K562 (cell line): ENCODE measurements around the gene TEX13B.

Source experiments
- HNRNPLL ChIP-seq: fragments of 200-400 bp; formaldehyde crosslinking; IDR thresholded peaks from 2 replicates; pipeline ENCODE4 v1.6.1; 2017; ENCODE audit warnings: low read length, low read depth, mild to moderate bottlenecking; ENCODE audit not compliant: poor library complexity, severe bottlenecking
- MED1 ChIP-seq: sonication (generic); formaldehyde crosslinking; IDR thresholded peaks from 2 replicates; pipeline ENCODE4 v1.8.1; 2023; ENCODE audit warnings: missing genetic modification reagents, borderline replicate concordance
- RAD21 ChIP-seq, 2 experiments: fragments of 250-450 bp in 1 of 2; fragments of 450-650 bp in 1 of 2; sonication (Bioruptor Pico) in 1 of 2; formaldehyde crosslinking in 1 of 2; IDR thresholded peaks in 1 of 2; conservative IDR thresholded peaks in 1 of 2; 2 replicates each; pipeline versions ENCODE4 v1.4.0 to v1.8.0; 2020 to 2022; ENCODE audit warnings: mild to moderate bottlenecking in 2 of 2, moderate library complexity in 1 of 2
- RCOR1 ChIP-seq, 2 experiments: IDR thresholded peaks; 2 replicates each; pipeline ENCODE4 v1.6.1; 2012; ENCODE audit warnings: low read depth in 2 of 2, low read length in 2 of 2, borderline replicate concordance in 1 of 2, improper control_type of control experiment in 1 of 2
- SREBF1 ChIP-seq: fragments of 150-350 bp; IDR thresholded peaks from 2 replicates; pipeline ENCODE4 v1.6.1; 2014; ENCODE audit warnings: antibody characterized with exemption, low read depth, low read length, borderline replicate concordance
- U2AF2 ChIP-seq: fragments of 200-400 bp; formaldehyde crosslinking; optimal IDR thresholded peaks from 2 replicates; pipeline ENCODE3; 2017; ENCODE audit warnings: low read depth, mild to moderate bottlenecking, low read length
- ZBTB40 ChIP-seq, 2 experiments: fragments of 450-650 bp in 1 of 2; sonication (generic) in 1 of 2; formaldehyde crosslinking in 1 of 2; IDR thresholded peaks; 2 replicates each; pipeline versions ENCODE4 v1.7.1 to v1.9.0; 2016 to 2022; ENCODE audit warnings: inconsistent platforms in 1 of 2, mild to moderate bottlenecking in 1 of 2, missing genetic modification reagents in 1 of 2
- ZNF311 ChIP-seq: fragments of 250-450 bp; sonication (Bioruptor Pico); IDR thresholded peaks from 2 replicates; pipeline ENCODE4 v1.4.0; 2020; ENCODE audit warnings: mild to moderate bottlenecking, moderate library complexity
- TF ChIP-seq, protein P1 (sequence below), 3 experiments: IDR thresholded peaks in 2 of 3; conservative IDR thresholded peaks in 1 of 3; 2 replicates each; pipeline ENCODE4 v1.5.1; 2011 to 2012; ENCODE audit warnings: low read length in 3 of 3, mild to moderate bottlenecking in 3 of 3, control low read depth in 2 of 3, improper control_type of control experiment in 1 of 3, inconsistent platforms in 1 of 3, low read depth in 1 of 3, mixed read lengths in 1 of 3, moderate library complexity in 1 of 3; ENCODE audit not compliant: insufficient read depth in 2 of 3
- TF ChIP-seq, protein P2 (sequence below): sonication (generic); formaldehyde crosslinking; IDR thresholded peaks from 2 replicates; pipeline ENCODE4 v1.8.1; 2023; ENCODE audit warnings: mild to moderate bottlenecking, missing genetic modification reagents

GRCh38 chrX:107935200-107935599 is 47.0 kb downstream of the TEX13B start:
- TF ChIP-seq ZBTB40 (IDR thresholded peaks at IDR 0.05), result no peak
- no peak for TF ChIP-seq ZBTB40 (CRISPR knock-in tag; IDR thresholded peaks at IDR 0.05)
- no peak for TF ChIP-seq SREBF1
- TF ChIP-seq U2AF2, result no peak
- TF ChIP-seq, protein P1, sequence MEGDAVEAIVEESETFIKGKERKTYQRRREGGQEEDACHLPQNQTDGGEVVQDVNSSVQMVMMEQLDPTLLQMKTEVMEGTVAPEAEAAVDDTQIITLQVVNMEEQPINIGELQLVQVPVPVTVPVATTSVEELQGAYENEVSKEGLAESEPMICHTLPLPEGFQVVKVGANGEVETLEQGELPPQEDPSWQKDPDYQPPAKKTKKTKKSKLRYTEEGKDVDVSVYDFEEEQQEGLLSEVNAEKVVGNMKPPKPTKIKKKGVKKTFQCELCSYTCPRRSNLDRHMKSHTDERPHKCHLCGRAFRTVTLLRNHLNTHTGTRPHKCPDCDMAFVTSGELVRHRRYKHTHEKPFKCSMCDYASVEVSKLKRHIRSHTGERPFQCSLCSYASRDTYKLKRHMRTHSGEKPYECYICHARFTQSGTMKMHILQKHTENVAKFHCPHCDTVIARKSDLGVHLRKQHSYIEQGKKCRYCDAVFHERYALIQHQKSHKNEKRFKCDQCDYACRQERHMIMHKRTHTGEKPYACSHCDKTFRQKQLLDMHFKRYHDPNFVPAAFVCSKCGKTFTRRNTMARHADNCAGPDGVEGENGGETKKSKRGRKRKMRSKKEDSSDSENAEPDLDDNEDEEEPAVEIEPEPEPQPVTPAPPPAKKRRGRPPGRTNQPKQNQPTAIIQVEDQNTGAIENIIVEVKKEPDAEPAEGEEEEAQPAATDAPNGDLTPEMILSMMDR (IDR thresholded peaks at IDR 0.05 in 2 of 3, conservative IDR thresholded peaks at IDR 0.05 in 1 of 3; ENCODE audit: insufficient read depth in 2 of 3, low read depth in 1 of 3, low read length in 3 of 3), result no peak
- no peak for TF ChIP-seq ZNF311 (CRISPR knock-in tag)
- TF ChIP-seq MED1, result no peak
- TF ChIP-seq HNRNPLL, result no peak
- TF ChIP-seq, protein P2, sequence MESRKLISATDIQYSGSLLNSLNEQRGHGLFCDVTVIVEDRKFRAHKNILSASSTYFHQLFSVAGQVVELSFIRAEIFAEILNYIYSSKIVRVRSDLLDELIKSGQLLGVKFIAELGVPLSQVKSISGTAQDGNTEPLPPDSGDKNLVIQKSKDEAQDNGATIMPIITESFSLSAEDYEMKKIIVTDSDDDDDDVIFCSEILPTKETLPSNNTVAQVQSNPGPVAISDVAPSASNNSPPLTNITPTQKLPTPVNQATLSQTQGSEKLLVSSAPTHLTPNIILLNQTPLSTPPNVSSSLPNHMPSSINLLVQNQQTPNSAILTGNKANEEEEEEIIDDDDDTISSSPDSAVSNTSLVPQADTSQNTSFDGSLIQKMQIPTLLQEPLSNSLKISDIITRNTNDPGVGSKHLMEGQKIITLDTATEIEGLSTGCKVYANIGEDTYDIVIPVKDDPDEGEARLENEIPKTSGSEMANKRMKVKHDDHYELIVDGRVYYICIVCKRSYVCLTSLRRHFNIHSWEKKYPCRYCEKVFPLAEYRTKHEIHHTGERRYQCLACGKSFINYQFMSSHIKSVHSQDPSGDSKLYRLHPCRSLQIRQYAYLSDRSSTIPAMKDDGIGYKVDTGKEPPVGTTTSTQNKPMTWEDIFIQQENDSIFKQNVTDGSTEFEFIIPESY (CRISPR knock-in tag), result no peak
- TF ChIP-seq RAD21 (CRISPR knock-in tag; conservative IDR thresholded peaks at IDR 0.05 in 1 of 2, IDR thresholded peaks at IDR 0.05 in 1 of 2), result no peak
- TF ChIP-seq RCOR1 (IDR thresholded peaks at IDR 0.05; ENCODE audit: borderline replicate concordance in 1 of 2, low read depth in 2 of 2, low read length in 2 of 2), result no peak
